ENCODE data around the gene RNF187. TPM values are rescaled to one million over a fixed set of nuclear protein-coding genes. Genes with fewer than 3 reads are reported as not detected.

The RNF187 gene
- total and polyA plus RNA-seq, 2 of the 4 experiments (the other 2 are of a cell fraction), result 14.0 to 55.4 TPM

- H3K4ac ChIP-seq (ENCODE audit: low read depth, low read length), result no peak overlapping the region
- H3K27ac ChIP-seq (ENCODE audit: insufficient read depth, low read length), result no peak overlapping the region
- no peak overlapping the region for H3K4me3 ChIP-seq (ENCODE audit: insufficient read depth, low read depth, low read length)
- H3K56ac ChIP-seq (ENCODE audit: extremely low read depth, insufficient read depth, low read length), result no peak overlapping the region
- no peak overlapping the region for H2AFZ ChIP-seq (replicated peaks; ENCODE audit: low read length, poor library complexity)
- no peak overlapping the region for H2BK20ac ChIP-seq (ENCODE audit: low read depth, low read length)
- BruUV-seq (replicated peaks), result no TSS peak
- no peak overlapping the region for H2BK15ac ChIP-seq (ENCODE audit: low read depth, low read length)
- no peak overlapping the region for H4K91ac ChIP-seq (ENCODE audit: insufficient read depth, low read depth, low read length)
- no peak for ATAC-seq (ENCODE audit: low read depth)
- CTCF ChIA-PET, result no interaction called here
- TF ChIP-seq MAFK (IDR thresholded peaks at IDR 0.05; ENCODE audit: low read depth, low read length) (no peak), CEBPB (IDR thresholded peaks at IDR 0.05; ENCODE audit: low read depth, low read length) (no peak), POLR2A (IDR thresholded peaks at IDR 0.05; ENCODE audit: low read depth, low read length) (no peak), BHLHE40 (IDR thresholded peaks at IDR 0.05; ENCODE audit: low read depth, low read length) (no peak), MAZ (IDR thresholded peaks at IDR 0.05; ENCODE audit: borderline replicate concordance, low read depth, low read length) (no peak), RCOR1 (IDR thresholded peaks at IDR 0.05; ENCODE audit: insufficient replicate concordance, low read length) (no peak), RAD21 (IDR thresholded peaks at IDR 0.05; ENCODE audit: low read length) (no peak), FOS (IDR thresholded peaks at IDR 0.05; ENCODE audit: low read depth, low read length) (no peak), NFE2L2 (IDR thresholded peaks at IDR 0.05; ENCODE audit: low read depth, low read length) (no peak), CHD1 (IDR thresholded peaks at IDR 0.05; ENCODE audit: low read depth, low read length) (no peak), SMC3 (IDR thresholded peaks at IDR 0.05; ENCODE audit: low read depth, low read length) (no peak), MXI1 (IDR thresholded peaks at IDR 0.05; ENCODE audit: borderline replicate concordance, low read depth, low read length) (no peak)
- TF ChIP-seq, protein P1, sequence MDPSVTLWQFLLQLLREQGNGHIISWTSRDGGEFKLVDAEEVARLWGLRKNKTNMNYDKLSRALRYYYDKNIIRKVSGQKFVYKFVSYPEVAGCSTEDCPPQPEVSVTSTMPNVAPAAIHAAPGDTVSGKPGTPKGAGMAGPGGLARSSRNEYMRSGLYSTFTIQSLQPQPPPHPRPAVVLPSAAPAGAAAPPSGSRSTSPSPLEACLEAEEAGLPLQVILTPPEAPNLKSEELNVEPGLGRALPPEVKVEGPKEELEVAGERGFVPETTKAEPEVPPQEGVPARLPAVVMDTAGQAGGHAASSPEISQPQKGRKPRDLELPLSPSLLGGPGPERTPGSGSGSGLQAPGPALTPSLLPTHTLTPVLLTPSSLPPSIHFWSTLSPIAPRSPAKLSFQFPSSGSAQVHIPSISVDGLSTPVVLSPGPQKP (IDR thresholded peaks at IDR 0.05; ENCODE audit: borderline replicate concordance, low read depth, low read length), result no peak
- TF ChIP-seq, protein P2, sequence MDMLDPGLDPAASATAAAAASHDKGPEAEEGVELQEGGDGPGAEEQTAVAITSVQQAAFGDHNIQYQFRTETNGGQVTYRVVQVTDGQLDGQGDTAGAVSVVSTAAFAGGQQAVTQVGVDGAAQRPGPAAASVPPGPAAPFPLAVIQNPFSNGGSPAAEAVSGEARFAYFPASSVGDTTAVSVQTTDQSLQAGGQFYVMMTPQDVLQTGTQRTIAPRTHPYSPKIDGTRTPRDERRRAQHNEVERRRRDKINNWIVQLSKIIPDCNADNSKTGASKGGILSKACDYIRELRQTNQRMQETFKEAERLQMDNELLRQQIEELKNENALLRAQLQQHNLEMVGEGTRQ (IDR thresholded peaks at IDR 0.05; ENCODE audit: low read depth, low read length), result no peak
- TF ChIP-seq, protein P3, sequence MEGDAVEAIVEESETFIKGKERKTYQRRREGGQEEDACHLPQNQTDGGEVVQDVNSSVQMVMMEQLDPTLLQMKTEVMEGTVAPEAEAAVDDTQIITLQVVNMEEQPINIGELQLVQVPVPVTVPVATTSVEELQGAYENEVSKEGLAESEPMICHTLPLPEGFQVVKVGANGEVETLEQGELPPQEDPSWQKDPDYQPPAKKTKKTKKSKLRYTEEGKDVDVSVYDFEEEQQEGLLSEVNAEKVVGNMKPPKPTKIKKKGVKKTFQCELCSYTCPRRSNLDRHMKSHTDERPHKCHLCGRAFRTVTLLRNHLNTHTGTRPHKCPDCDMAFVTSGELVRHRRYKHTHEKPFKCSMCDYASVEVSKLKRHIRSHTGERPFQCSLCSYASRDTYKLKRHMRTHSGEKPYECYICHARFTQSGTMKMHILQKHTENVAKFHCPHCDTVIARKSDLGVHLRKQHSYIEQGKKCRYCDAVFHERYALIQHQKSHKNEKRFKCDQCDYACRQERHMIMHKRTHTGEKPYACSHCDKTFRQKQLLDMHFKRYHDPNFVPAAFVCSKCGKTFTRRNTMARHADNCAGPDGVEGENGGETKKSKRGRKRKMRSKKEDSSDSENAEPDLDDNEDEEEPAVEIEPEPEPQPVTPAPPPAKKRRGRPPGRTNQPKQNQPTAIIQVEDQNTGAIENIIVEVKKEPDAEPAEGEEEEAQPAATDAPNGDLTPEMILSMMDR (conservative IDR thresholded peaks at IDR 0.05; ENCODE audit: low read depth, low read length), result no peak
- H3K4me2 ChIP-seq (ENCODE audit: low read depth, low read length), result no peak overlapping the region
- dilution Hi-C loops (cut with HindIII; ENCODE audit: low sequenced_read_pairs, unreplicated experiment), result no loop called here
- POLR2A ChIA-PET (ENCODE audit: unreplicated experiment), result no interaction called here
- no peak overlapping the region for H4K8ac ChIP-seq (ENCODE audit: low read depth in 2 of 2, low read length in 2 of 2)
- no peak overlapping the region for H3K23ac ChIP-seq (ENCODE audit: low read depth, low read length)
- WGBS, 2 experiments (ENCODE audit: extremely low coverage in 2 of 2, insufficient read length in 1 of 2), result 91% methylated on average over 6 of the region's 9 CpGs; no CpG with 5 or more reads in 1 of the 2 experiments
- peaks cover 55% of the 10 kb centered on the region for H3K36me3 ChIP-seq (ENCODE audit: control insufficient read depth, insufficient read depth, low read length)
- no peak overlapping the region for H2AK9ac ChIP-seq (replicated peaks; ENCODE audit: low read depth, low read length, poor library complexity)
- intact Hi-C loops (cut with micrococcal nuclease), result no loop called here
- no peak overlapping the region for H3K14ac ChIP-seq (replicated peaks; ENCODE audit: low read depth, low read length)
- peaks cover 20% of the 10 kb centered on the region for H3K9me1 ChIP-seq (ENCODE audit: insufficient read depth, low read length)
- no peak overlapping the region for H2BK120ac ChIP-seq (ENCODE audit: low read depth, low read length)
- in situ Hi-C loops (cut with MboI; ENCODE audit: low sequenced_read_pairs), result no loop called here
- no peak overlapping the region for H4K5ac ChIP-seq (ENCODE audit: low read depth, low read length)
- H4K20me1 ChIP-seq (ENCODE audit: insufficient read depth, low read length), result peaks cover 11% of the 10 kb centered on the region; the same call in 1 of the 2 replicates
- DNase-seq, result no peak
- peaks cover 17 to 40% of the 10 kb centered on the region in 2 experiments for H3K79me1 ChIP-seq (ENCODE audit: low read depth in 1 of 2, low read length in 2 of 2)
- no peak overlapping the region for H3K18ac ChIP-seq (ENCODE audit: low read depth, low read length)
- H3K9ac ChIP-seq (ENCODE audit: low read depth, low read length), result no peak overlapping the region
- H3K9me3 ChIP-seq (ENCODE audit: control insufficient read depth, insufficient read depth, low read length), result no peaks in the 10 kb centered on the region
- peaks cover 10% of the 10 kb centered on the region; the same call in 1 of the 2 replicates for H3K4me1 ChIP-seq (ENCODE audit: control insufficient read depth, insufficient read depth, low read length)
- no peak overlapping the region for H2AK5ac ChIP-seq (ENCODE audit: low read depth, low read length)
- no peaks in the 10 kb centered on the region for H3K27me3 ChIP-seq (ENCODE audit: control insufficient read depth, insufficient read depth, low read length)
- no peak overlapping the region for H2BK5ac ChIP-seq (ENCODE audit: low read depth, low read length, poor library complexity, severe bottlenecking)
Measured at GRCh38 chr1:228494044-228494353, 6.8 kb downstream of the RNF187 start.
